Epithelial cell of esophagus (primary cell): ENCODE data around the gene RNLS.
A peak's percentile ranks its signal among the peaks of the same experiment; 100 is the strongest.

Experiments used
- DNase-seq: peaks from one replicate; pipeline ENCODE4 v3.0.0; 2010; ENCODE audit warnings: low read depth
- H3K4me3 ChIP-seq: 2 replicates; pipeline ENCODE4 v1.5.1; 2011; ENCODE audit warnings: mild to moderate bottlenecking, low read length, control low read depth
- CTCF ChIP-seq: IDR thresholded peaks from 2 replicates; pipeline ENCODE4 v1.5.1; 2011; ENCODE audit warnings: low read depth, mild to moderate bottlenecking, low read length, control low read depth, inconsistent platforms; ENCODE audit not compliant: insufficient read depth; ENCODE audit errors: missing control alignments

The RNLS gene

DNA sequence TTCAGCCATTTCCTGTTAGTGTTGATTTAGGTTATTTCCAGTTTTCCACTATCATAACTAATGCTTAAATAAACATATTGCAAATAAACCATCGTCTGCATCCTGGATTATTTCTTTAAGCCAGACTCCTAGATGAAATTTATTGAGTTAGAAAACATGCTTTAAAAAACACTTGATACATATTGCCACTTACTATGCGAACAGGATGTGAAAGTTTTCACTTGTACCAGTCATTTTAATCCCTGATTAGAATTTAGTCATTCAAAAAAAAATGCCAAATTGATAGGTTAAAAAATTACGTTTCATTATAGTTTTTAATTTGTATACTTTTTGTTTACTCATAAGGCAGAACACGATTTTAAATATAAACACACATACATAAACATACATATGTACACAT is 309.6 kb downstream of the RNLS start:
- H3K4me3 ChIP-seq, result no peak overlapping the region
- DNase-seq, result no peak
- TF ChIP-seq CTCF, result no peak

DNA sequence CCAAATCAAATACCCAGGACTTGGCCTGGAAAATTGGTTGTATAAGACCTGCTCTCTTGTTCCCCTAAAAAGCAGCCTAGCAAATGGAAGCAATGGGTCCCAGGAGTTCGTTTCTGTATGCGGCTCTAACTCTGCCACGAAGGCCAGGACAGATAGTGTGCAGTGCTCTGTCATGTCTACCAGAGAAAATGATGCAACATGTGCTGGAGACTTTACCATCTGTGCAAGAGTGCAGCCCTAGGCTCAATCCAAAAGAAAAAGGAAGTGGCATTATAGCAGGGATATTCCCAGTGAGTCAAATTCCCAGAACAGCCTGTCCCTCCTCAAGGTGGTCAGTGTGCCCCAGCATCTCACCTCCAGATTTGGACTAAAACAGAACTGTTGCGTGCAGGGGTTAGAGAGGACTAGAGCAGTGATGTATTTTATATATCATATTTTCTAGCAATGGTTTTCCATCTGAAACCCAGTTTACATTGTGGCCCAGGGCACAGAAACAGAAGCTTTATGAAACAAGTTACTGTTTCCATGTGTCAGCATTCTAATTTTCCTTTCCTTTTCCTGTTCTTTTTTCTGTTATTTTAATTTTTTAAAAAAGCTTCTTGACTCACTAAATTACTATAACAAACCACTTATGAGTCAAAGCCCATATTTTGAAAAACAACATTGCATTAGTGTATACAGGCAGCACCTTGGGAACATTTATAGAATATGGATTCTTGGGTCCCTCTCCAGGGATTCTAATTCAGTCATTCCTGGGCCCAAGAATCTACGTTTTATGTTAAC is 311.2 kb downstream of the RNLS start:
- H3K4me3 ChIP-seq, result no peak overlapping the region
- TF ChIP-seq CTCF, result no peak
- peak; percentile 55 for DNase-seq

DNA sequence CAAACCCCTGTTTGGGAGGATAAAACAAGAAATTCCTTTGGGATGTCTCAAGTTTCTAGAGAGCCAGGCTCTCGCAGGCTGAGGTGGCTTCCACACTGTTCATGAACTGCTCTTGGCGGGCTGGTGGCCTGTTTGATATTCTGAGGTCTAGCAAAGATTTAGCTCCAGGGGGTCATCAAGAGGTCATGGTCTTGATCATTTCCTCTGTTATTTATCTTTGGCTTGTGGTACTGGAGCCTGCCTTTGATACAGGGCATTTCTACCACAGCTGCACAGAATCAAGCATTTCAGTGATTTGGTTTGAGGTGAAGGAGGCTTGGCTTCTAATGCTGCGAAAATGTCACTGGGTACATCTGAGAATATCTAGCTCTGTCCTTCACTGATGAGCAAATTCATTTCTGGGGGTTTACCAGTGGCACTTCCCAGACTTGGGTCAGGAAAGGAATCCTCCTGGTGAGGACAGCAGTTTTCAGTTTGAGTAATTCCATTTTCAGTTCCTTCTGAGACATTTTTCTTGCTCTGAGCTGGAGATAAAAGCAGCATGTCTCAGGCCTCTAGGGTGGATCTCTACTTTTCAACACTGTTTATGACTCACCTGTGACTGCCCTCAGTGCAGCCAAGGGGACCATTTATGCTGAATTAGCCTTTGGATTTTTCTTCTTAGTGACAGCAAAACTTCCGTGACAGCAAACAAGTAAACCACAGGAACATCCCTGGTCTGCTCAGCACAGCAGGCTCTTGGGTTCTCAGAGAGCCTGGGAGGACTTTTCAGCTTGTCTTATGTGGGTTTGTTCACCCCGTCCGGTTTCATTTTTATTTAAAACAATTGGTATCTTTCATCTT is 312.0 kb downstream of the RNLS start:
- no peak overlapping the region for H3K4me3 ChIP-seq
- peak; percentile 62 for DNase-seq

DNA sequence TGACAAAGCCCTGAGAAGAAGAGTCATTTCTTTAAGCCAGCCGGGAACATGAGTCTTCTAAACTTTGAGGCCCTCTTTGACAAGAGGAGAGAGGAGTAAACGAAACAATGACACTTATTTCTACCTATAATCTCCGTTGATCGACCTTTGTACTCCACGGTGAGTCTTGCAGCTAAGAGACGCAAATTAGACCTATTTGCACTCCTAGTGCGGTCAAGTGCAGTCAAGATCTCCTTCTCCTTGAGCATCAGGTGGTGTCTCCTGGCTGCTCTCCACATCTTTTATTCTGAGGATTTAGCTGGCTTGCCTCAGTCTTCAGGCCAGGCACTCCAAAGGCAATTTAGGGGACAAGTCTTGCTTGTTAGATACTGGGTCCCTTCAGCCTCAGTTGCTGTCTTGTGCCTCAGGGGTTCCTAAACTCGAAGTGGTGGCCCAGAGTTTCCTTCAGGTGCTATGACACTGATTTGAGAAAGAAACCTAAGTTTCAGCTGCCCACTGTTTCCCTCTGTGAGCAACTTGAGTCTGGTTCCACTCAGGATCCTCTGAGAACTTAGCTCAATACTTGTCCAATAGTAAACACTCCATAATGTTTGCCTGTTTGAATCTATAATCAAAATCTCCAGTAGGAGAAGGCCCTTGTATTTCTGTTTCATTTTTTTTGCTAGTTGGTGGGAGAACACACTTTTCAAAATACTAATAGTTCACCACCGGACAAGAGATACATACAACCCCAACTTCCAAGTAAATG is 312.9 kb downstream of the RNLS start:
- H3K4me3 ChIP-seq, result no peak overlapping the region
- no peak for TF ChIP-seq CTCF
- DNase-seq, result no peak

More for the DNA sequence above, 312.0 kb downstream of the RNLS start:
- TF ChIP-seq CTCF, result no peak

DNA sequence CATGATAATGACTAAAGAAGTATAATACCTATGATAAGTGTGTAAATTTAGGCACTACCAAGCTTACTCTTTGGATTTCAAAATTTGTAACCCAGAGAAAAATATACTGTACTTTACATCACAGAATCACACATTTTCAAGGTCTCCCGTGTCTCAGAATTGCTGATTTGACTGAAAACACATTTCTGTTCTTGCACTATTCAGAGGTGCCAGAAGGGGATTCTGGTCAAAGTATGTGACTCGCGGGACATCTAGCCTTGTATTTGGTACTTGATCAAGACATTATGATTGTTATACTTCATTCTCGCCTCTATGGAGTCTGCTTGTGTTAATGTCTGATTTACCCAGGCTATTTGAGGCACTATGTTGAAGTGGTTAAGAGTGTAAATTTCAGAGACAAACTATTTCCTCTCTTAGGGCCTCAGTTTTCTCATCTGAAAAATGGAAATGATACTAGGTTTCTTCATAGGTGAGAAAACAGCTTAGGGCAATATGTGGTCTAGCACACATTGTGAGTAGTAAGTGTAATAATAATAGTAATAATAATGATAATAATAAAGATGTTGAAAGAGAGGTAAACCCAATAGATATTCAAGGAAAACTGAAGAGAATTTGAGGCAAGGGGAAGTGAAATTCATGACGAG is 320.4 kb downstream of the RNLS start:
- TF ChIP-seq CTCF, result no peak
- no peak overlapping the region for H3K4me3 ChIP-seq
- no peak for DNase-seq

DNA sequence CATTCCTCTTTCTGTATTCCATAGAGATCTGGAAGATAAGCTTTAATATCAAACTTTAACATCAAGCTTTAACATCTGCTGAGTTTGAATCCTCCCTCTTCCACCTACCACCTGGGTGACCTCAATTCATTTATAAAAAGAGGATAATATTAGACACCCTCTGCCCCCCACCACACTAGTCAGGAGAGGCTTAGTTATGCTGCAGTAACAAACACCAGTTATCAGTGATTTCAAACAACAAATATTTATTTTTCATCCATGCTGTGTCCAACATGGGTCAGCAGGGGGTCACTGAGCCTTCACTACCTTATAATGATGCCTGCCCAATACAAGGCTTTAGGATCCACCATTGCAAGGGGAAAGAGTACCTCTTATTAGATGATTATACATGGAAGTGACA is 322.0 kb downstream of the RNLS start:
- H3K4me3 ChIP-seq, result no peak overlapping the region
- no peak for DNase-seq
- no peak for TF ChIP-seq CTCF
